Left renal pelvis (tissue), 4 donors: ENCODE data around the gene DPPA3. TPM values are rescaled to one million over a fixed set of nuclear protein-coding genes. Genes with fewer than 3 reads are reported as not detected.
A peak's percentile ranks its signal among the peaks of the same experiment; 100 is the strongest.
"Not testable (repeated sequence)": the region's sequence is repeated elsewhere in the genome, so short reads cannot be mapped to it uniquely, and the experiment has no call there.

ENCODE experiments used
- DNase-seq, 4 donors: peaks; one replicate each; pipeline ENCODE4 v3.0.0-alpha.2; 2013; ENCODE audit warnings: low read depth in 4 of 4, low spot score in 3 of 4
- polyA plus RNA-seq, 4 donors: library from polyadenylated mRNA; unstranded; fragments of 120-200 nt; gene quantifications; one replicate each; pipeline ENCODE4 v1.2.1, GENCODE V29; 2013; ENCODE audit not compliant: insufficient read length in 4 of 4

Gene DPPA3
- under 1 TPM in 1 of 4 donors, not detected in 3; 0.16 TPM for polyA plus RNA-seq

DNA sequence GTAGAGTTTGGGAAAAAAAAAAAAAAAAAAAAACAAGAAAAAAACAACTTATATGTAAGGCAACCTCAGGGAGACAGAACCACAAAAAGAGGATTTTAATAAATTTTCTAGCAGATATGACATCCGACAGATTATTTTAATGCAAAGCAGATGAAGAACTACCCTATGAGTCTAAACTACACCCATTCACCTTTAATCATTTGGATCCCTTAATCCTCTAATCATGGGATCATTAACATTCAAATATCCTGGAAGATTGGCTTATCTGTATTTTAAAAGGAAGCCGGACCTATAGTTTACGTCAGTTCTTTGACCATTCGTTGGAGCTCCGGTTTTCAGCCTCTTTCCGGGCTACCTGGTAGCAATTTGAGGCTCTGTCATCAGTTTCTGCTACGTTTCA, at the start of gene DPPA3:
Gene DPPA3 (plus strand): TSS at position 301 of the 400 bp plus-strand sequence. CDS start 138 bp downstream, outside the sequence.
- DNase-seq: no peak

DNA sequence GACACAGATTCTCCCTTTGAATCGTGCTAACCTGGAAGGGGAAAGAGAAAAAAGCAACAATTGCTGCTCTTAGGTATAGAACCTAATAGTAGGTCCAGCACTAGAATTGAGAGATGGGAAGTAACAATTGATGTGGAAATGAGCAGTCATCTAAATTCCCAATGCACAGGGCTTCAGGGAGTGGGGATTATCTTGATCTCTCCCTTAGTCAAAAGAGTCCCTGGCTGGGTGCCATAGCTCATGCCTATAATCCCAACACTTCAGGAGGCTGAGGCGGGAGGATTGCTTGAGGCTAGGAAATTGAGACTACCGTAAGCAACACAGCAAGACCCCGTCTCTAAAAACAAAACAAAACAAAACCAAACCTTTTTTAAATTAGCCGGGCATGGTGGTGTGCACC, 49.5 kb upstream of the DPPA3 start:
- no peak for DNase-seq

DNA sequence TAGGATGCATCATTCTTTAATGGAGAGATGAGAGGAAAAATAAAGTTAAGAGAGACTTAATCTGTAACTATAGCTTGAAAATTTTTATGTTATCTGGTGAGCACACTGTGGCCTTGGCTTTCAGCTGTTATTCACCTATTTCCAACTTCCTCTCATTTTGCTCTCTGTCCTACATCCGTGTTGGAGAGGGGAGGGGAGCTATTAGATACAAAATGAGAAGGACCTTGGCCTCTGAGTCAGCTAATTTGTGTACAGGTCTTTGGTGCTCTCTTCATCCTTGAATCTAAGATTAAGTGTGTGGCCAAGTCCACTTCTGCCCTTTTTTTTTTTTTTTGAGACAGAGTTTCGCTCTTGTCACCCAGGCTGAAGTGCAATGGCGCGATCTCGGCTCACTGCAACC, 44.6 kb upstream of the DPPA3 start:
- DNase-seq: no peak

DNA sequence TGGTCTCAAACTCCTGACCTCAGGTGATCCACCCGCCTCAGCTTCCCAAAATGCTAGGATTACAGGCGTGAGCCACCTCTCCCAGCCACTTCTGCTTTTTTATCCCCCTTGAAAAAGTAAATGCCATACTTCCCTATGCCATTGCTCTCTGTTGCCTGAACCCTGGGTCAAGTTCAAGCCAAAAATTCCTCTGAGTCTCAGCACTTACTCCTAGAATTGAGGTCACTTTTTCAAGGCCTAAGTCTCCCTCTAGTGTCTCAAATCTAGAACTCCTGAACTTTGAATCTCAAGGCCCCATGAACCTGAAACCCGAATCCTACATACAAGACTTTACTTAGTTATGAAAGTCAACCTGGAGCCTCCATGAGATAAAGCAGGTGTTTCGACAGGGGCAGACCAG, 44.1 kb upstream of the DPPA3 start:
- no peak for DNase-seq

DNA sequence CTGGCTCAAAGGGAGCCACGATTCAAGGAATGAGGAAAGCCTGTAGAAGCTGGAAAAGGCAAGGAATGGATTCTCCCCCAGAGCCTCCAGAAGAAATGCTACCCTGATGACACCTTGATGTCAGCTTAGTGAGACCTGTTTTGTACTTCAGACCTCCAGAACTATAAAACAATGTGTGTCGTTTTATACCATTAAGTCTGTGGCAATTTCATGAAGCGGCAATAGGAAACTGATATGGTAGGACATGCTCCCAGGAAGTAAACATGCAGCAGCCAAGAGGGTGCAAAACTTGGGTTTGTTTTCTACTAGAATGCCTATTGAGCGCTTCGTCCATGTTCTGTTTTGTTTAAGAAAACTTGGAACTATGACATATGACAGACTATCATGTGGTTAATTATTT, 43.1 kb upstream of the DPPA3 start:
- DNase-seq: no peak

DNA sequence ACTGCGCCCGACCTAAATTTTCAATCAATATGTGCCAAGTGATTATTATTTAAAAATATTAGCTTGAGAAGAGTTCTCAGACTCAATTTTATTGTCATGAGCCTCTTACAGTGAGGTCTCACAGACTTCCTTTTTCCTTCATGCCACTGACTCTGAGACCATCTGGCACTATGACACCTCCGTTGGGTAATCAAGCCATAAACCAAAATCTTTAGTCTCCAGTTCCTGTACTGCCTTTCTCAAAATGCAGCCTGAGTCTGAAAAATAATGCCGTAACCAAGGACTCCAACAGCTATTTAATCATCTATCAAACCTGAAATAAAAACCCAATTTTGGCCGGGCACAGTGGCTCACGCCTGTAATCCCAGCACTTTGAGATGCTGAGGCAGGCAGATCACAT, 35.8 kb upstream of the DPPA3 start:
- not testable (repeated sequence) for DNase-seq

DNA sequence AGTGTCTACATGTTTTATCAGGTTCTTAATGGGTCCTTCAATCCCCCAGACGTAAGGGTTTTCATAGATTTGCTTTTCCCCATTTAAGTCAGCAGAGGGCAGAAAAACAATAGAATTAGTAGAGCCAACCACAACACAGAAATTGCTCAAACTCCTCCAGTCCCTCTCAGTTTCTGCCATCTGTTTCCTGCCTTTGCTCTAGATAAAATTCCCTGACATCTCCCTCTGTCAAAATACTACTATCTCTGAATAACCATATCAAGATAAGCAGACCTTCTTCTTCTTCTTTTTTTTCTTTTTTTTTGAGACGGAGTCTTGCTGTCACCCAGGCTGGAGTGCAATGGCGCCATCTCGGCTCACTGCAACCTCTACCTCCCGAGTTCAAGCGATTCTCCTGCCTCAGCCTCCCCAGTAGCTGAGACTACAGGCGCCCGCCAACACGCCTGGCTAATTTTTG, 33.8 kb upstream of the DPPA3 start:
- peak in 2 of 4 donors; percentile 8 to 24 for DNase-seq

DNA sequence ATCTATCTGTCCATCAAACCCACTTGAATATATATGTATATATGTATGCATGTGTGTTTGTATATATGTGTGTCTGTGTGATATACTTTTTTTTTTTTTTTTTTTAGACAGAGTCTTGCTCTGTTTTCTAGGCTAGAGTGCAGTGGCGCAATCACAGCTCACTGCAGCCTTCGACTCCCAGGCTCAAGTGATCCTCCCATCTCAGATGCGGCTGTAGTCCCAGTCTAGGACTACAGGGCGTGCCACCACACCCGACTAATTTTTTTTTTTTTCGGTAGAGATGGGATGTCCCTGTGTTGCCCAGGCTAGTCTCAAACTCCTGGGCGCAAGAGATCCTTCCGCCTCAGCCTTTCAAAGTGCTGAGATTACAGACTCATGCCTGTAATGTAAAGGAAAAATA, 32.5 kb upstream of the DPPA3 start:
- no peak for DNase-seq

DNA sequence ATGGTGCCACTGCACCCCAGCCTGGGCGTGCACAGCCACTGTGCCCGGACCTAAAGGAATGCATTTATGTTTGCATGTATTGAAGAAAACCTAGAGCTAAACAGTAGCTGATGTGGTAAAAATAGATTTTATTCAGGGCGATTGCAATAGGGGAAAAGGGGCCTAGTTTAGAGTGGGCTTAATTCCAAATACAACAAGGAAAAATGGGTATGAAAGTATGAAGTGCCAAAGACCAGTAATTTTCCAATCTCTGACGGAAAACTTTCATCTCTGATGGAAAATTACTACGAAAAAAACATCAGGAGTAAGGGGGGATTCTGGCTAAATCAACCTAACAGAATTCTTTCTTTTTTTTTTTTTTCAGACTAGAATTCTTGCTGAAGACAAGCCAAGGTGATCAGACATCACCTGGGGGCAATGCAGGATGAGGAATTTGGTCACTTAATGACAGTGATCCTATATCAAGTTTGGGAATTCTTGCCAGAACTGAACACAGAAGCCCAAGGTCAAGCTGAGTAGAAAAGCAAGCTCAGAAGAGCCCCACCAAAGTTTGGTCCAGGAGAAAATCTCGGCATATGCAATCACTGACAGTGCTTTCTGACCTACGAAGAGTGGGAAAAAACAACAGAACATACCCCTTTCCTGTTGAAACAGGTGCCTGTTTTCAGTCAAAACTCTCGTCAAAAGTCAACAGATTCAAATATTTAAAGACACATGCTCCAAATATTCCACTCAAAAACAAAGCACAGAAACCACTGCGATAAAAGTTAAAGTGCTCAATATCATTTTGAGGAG, 31.8 kb upstream of the DPPA3 start:
- no peak for DNase-seq

DNA sequence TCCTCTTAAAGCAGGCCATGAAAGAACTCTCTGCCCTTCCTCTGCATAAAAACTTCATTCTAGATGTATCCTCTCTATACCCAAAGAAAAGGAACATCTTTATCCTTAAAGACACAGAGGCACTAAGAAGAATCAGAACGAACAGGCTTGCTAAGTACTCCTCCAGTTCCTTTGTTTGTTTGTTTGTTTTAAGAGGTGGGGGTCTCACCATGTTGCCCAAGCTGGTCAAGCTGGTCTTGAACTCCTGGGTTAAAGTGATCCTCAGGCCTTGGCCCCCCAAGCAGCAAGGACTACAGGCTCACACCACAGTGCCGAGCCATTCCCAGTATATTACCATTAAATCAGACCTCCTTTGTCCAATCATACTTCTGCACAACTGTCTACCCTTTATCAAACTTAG, 29.7 kb upstream of the DPPA3 start:
- DNase-seq: no peak

DNA sequence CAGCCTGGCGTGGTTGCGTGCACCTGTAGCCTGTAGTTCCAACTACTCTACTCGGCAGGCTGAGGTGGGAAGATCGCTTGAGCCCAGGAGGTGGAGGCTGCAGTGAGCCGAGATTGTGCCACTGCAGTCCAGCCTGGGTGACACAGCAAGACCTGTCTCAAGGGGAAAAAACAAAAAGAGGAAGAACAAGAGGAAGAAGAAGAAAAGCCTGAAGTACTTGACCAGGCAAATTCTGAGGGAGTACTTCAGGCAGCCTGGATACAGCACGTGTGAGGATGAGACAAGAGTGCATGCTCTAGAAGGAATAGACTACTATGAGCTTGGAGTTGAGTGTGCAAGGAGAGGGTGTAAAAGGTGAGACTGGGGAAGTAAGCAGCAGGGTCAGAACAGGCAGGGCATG, 17.4 kb upstream of the DPPA3 start:
- no peak for DNase-seq

DNA sequence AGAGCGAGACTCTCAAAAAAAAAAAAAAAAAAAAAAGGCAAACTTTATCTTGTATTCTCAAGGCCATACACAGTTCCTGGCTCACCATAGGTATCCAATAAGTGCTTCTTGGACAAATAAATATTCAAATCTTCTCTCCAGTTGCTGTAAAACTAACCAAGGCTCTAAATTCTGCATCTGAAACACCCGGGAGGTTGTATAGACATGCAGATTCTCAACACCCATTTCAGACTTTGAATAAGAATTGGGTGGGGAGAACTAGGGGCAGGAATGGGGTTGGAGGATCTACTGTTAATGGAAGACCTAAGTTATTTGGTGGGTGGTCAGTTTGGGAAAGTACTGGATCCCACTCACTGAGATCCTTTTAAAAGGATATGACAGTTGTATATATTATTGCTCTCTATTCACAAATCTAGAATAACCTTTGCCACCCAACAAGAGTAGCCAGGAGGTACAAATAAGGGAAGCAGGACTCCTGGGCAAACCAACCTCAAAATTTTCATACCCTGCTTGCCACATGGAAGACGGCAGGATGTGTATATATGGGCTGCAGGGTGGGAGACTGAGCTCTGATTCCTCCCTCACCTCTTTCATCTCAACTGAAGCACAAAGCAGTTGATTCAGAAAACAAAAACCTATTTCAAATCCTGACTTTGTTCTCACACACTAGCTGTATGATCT, 16.5 kb upstream of the DPPA3 start:
- no peak for DNase-seq

DNA sequence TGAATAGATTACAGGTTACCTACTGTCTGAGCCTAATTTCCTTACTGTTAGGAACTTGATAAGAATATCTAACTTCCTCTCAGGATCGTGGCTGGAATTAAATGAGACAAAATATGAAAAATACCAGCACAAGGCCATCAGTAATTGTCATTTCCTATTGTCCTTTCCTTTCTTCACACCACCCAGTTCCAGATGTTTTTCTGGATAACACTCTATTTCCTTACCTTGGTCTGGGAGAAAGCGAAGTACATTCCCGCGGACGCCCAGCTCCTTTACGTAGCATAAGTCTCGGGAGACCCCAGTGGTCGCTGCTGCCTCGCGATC, 16.0 kb upstream of the DPPA3 start:
- DNase-seq: no peak

DNA sequence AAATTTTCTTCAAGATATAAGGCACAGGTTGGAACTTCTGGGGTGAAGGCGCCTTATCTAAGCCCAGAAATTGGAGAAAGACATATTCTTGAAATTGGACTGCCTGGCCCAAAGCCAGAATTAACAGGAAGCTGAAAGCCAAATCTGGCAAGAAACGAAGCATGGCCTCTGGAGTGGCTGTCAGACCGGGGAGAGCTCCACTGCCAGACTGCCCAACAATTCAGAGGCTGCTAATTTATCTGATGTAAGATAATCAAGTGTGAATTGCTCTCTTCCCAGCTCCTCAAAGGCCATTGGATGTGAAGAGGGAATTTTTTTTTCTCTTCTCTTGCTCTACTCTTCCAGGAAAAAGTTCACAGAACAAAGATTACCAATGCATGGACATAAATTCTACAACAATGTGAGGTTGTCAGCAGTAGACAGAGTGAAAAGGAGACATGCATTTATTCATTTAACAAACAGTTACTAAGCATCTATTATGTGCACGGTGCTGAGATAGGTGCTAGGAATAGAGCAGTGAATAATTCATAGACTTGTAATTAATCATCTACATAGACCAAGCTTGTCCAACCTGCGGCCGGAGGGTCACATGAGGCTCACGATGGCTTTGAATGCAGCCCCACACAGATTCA, 15.6 kb upstream of the DPPA3 start, which contains the start of gene GDF3:
Gene GDF3 (minus strand): TSS at position 210 of the 632 bp plus-strand sequence. CDS start 47 bp downstream, at position 163.
- peak in 1 of 4 donors; percentile 6 for DNase-seq

DNA sequence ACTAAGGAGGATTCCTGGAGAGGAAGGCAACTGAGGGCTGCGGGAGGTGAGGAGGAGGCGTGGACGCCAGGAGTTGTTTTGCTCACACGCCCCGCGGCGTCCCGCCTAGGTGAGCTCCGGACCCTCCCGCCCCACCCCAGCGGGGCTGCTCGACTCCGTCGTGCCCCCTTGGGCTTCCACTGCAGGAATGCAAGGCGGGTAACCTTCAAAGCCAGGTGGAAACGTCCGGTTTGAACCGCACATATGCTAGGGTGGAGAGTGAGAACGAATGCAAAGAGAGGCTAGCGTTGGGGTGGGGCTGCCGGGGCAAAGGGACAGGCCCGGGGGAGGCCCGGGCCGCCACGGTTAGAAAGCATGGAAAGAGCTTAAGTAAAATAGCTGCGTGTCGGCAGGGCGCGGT, 5.4 kb upstream of the DPPA3 start:
- DNase-seq: no peak

DNA sequence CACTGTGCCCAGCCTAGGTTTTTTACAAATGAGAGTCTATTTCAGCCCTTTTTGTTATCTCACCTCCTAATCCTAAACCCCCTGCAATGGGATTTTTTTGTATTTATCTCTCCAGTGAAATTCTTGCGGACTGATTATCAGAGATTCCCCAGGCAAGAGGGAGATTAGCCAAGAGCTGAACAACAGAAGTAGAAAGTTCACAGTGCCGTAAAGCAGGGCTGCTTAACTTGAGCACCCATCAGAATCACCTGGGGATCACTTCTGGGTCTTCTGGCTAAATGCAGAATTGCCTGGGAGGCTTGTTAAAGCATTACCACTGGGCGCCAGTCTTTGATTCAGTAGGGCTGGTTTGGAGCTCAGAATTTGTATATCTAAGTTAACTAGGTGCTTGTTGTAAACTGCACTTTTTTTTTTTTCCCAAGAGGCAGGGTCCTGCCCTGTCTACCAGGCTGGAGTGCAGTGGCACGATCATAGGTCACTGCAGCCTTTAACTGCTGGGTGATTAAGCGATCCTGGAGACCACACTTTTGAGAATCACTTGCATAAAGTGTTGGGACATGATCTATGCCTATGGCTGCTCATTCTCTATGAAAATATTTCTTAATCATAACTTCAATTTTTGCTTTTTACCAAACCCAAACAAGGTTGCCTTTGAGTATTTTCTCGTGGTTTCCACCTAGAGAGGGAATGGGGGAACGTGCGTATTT, 1.1 kb upstream of the DPPA3 start:
- DNase-seq: no peak

DNA sequence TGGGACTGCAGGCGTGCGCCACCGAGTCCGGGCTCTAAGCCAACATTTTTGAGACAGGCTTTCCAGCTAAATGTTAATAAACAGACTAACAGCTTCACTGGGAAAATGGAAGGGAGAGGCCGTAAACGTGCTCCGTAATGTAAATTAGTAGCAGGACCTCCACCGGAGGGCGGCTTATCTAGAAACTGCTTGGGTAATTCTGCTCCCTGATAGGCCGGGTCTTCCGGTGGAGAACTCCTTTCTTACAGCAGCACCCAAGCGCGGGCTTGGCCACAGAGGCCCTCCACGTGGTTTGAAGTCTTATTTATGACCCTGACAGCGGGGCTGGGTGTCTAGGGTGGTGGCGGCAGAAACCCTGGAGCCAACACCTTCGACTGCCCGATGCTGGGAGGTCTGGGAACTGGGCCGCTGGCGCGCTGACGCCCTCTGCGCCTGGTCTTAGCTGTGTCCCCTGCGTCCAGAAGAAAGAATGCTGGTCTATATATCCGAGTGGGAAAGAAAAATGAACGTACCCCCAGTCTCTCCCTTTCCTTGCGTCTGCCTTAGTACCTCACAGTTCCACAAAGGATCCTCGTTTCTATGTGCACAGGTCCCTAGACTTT, 1.7 kb downstream of the DPPA3 start:
- DNase-seq: no peak

DNA sequence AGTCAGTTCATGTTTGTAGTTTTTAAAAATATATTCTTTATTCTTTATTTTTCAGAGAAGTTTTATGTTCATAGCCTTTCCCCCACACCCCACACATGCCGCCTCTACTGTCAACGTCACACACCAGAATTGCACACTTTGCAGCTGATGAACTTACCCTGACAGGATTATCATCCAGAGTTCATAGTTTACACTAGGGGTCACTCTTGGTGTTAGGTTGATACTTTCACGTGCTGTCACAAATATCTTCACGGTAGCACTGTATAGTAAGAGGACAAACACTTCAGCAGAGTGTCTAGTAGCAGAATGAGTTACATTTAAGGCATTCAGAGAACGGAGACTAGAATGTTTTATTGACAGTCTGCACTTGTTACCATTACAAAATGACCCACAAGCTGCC, 5.1 kb downstream of the DPPA3 start:
- no peak for DNase-seq

DNA sequence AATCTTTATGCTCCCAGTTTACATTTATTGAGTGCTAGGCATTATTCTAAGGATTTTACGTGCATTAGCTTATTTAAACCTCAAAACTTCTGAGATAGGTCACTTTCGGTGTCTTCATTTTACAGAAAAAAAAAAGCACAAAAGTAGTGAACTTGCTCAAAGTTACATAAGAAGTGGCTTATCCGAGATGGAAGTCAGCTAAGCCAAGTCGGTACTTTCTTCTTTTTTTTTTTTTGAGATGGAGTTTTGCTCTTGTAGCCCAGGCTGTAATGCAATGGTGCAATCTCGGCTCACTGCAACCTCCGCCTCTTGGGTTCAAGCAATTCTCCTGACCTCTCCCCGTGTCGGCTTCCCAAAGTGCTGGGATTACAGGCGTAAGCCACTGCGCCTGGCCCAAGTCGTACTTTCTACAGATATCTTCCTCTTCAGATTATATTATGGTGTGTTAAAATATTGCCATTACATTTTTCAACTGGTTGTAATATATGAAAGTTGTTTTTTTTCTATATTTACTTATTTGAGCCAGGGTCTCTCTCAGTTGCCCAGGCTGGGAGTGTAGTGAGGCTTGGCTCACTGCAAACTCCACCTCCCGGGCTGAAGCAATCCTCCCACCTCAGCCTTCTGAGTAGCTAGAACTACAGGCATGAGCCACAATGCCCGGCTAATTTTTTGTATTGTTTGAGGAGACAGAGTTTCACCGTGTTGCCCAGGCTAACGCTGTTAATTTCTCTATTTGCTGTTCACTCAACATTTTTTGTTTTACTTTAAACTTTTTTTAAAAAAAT, 8.9 kb downstream of the DPPA3 start:
- DNase-seq: no peak

DNA sequence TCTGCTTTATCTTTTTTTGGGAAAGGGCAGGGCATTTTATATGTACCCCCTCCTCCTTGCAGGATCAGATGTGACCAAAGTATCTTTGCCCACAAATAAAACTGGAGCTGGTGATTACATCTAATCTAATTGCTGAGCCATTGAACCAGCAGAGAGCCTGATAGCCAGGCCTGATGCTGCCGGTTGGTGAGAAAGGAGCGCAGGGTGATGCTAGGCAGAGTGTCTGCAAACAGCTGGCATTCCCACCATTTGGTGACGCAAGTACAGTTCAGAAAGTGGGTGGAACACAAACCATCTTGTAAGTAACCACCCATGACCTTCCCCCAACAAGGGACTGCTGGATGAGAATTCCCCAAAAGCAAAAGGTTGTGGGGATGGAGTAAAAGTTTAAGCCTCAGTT, 12.7 kb downstream of the DPPA3 start:
- DNase-seq: no peak
